ENCODE data around the gene ERP44. TPM values are rescaled to one million over a fixed set of nuclear protein-coding genes. Genes with fewer than 3 reads are reported as not detected.
"Not testable (repeated sequence)": the region's sequence is repeated elsewhere in the genome, so short reads cannot be mapped to it uniquely, and the experiment has no call there.

ERP44 gene
- total and polyA plus RNA-seq, 2 experiments from 2014 or later: 23.8 to 50.5 TPM

GRCh38 chr9:100012279-100012678, 86.5 kb downstream of the ERP44 start:
- H3K27ac ChIP-seq: no peak overlapping the region
- no peaks in the 10 kb centered on the region for H4K20me1 ChIP-seq (ENCODE audit: insufficient read depth)
- DNase-seq: no peak
- TF ChIP-seq EZH2phosphoT487 (IDR thresholded peaks at IDR 0.05; ENCODE audit: insufficient read depth, low read depth): no peak
- no peaks in the 10 kb centered on the region for H3K79me2 ChIP-seq (ENCODE audit: insufficient read depth)
- no peaks in the 10 kb centered on the region for H3K9me3 ChIP-seq (ENCODE audit: low read depth)
- no peak overlapping the region for H3K9ac ChIP-seq
- H3K36me3 ChIP-seq (ENCODE audit: low read depth): no peaks in the 10 kb centered on the region
- no peak overlapping the region for H3K4me2 ChIP-seq (ENCODE audit: unreplicated experiment)
- in situ Hi-C loops (cut with MboI): loop anchor here (25.0 kb wide), 1 partner anchor 750 kb away; no protein-coding TSS in a partner anchor
- no peaks in the 10 kb centered on the region for H3F3A ChIP-seq (ENCODE audit: insufficient read depth)
- H3K9me2 ChIP-seq (ENCODE audit: insufficient read depth): no peaks in the 10 kb centered on the region
- no peak overlapping the region for H3K4me3 ChIP-seq
- H3K27me3 ChIP-seq (replicated peaks; ENCODE audit: insufficient read depth): no peaks in the 10 kb centered on the region
- no peaks in the 10 kb centered on the region for H3K4me1 ChIP-seq (ENCODE audit: insufficient read depth)
- no peak overlapping the region for H2AFZ ChIP-seq

DNA sequence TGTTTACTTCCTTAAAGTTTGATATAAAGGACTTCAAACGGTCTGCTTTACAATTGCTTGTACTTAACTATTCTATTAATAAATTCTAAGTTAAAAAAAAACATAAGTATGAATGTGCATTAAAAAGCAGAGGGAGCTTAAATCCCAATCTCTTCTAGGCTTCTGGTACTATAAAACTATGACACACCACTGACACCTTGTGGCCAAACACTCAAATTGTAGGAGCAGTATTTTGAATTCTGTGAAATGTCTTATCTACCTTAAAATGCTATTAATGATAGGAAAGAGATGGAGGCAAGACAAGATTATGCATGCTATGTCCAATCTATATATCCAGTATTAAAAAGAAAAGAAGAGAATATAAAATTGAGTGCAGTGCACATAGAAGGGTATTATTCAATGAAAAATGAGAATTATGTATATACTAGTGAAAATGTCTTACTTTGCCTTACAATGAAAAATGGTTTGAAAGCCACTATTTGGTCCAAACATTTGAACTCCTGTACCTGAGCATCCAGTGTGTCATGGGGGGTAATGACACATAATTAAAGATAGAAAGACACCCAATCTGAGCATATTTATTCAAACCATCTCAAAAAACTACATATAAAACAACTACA, 87.6 kb downstream of the ERP44 start:
- H3K4me1 ChIP-seq (ENCODE audit: insufficient read depth): no peaks in the 10 kb centered on the region
- H3K9me2 ChIP-seq (ENCODE audit: insufficient read depth): no peaks in the 10 kb centered on the region
- TF ChIP-seq EZH2phosphoT487 (IDR thresholded peaks at IDR 0.05; ENCODE audit: insufficient read depth, low read depth) (no peak), EZH2 (IDR thresholded peaks at IDR 0.05; ENCODE audit: insufficient read depth, poor library complexity, severe bottlenecking) (no peak)
- 0 out of 2 replicates have a peak, but pooled peaks cover 3% of the 10 kb centered on the region for H3K36me3 ChIP-seq (ENCODE audit: low read depth)
- no peaks in the 10 kb centered on the region for H3K79me2 ChIP-seq (ENCODE audit: insufficient read depth)
- no peak overlapping the region for H3K4me2 ChIP-seq (ENCODE audit: unreplicated experiment)
- no peaks in the 10 kb centered on the region for H3K9me3 ChIP-seq (ENCODE audit: low read depth)
- H2AFZ ChIP-seq: no peak overlapping the region
- no peak overlapping the region for H3K27ac ChIP-seq
- peak; percentile 60 for DNase-seq
- no peak overlapping the region for H3K4me3 ChIP-seq
- in situ Hi-C loops (cut with MboI): loop anchor here (25.0 kb wide), 1 partner anchor 749 kb away; no protein-coding TSS in a partner anchor
- 33 to 43% methylated on average over 1 of the region's 1 CpG for WGBS, 2 experiments (ENCODE audit: low coverage in 1 of 2, low lambda C conversion rate in 2 of 2, missing lambda C conversion rate in 2 of 2)
- H4K20me1 ChIP-seq (ENCODE audit: insufficient read depth): no peaks in the 10 kb centered on the region
- no peaks in the 10 kb centered on the region for H3K27me3 ChIP-seq (replicated peaks; ENCODE audit: insufficient read depth)
- H3K9ac ChIP-seq: no peak overlapping the region
- H3F3A ChIP-seq (ENCODE audit: insufficient read depth): no peaks in the 10 kb centered on the region

DNA sequence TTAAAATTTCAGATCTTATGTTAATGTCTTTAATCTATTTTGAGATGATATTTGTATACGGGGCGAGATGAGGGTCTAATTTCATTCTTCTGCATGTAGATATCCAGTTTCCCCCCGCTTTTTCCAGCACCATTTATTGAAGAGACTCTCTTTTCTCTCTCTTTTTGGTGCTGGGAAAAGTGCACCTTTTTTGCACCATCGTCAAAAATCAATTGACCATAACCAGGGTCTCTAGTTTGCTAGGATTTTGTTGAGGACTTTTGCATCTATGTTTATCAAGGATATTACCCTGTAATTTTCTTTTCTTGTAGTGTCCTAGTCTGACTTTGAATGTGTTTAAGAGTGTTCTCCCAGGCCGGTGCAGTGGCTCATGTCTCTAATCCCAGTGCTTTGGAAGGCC, 99.0 kb downstream of the ERP44 start:
- WGBS, 2 experiments (ENCODE audit: low coverage in 1 of 2, low lambda C conversion rate in 2 of 2, missing lambda C conversion rate in 2 of 2): 96 to 97% methylated on average over 5 of the region's 5 CpGs
- no peak for DNase-seq
- no peak overlapping the region for H3K27ac ChIP-seq
- H3K9ac ChIP-seq: no peak overlapping the region
- H3F3A ChIP-seq (ENCODE audit: insufficient read depth): no peaks in the 10 kb centered on the region
- no peak overlapping the region for H3K4me2 ChIP-seq (ENCODE audit: unreplicated experiment)
- H3K4me3 ChIP-seq: no peak overlapping the region
- H4K20me1 ChIP-seq (ENCODE audit: insufficient read depth): no peaks in the 10 kb centered on the region
- TF ChIP-seq EZH2 (IDR thresholded peaks at IDR 0.05; ENCODE audit: insufficient read depth, poor library complexity, severe bottlenecking): no peak
- no peak for TF ChIP-seq EZH2phosphoT487 (IDR thresholded peaks at IDR 0.05; ENCODE audit: insufficient read depth, low read depth)
- H3K36me3 ChIP-seq (ENCODE audit: low read depth): peaks cover 18% of the 10 kb centered on the region
- no peak overlapping the region for H2AFZ ChIP-seq
- no peaks in the 10 kb centered on the region for H3K9me3 ChIP-seq (ENCODE audit: low read depth)
- H3K9me2 ChIP-seq (ENCODE audit: insufficient read depth): no peaks in the 10 kb centered on the region
- no peaks in the 10 kb centered on the region for H3K79me2 ChIP-seq (ENCODE audit: insufficient read depth)
- in situ Hi-C loops (cut with MboI): loop anchor here (25.0 kb wide), 1 partner anchor 737 kb away; no protein-coding TSS in a partner anchor
- no peaks in the 10 kb centered on the region for H3K27me3 ChIP-seq (replicated peaks; ENCODE audit: insufficient read depth)
- no peaks in the 10 kb centered on the region for H3K4me1 ChIP-seq (ENCODE audit: insufficient read depth)

DNA sequence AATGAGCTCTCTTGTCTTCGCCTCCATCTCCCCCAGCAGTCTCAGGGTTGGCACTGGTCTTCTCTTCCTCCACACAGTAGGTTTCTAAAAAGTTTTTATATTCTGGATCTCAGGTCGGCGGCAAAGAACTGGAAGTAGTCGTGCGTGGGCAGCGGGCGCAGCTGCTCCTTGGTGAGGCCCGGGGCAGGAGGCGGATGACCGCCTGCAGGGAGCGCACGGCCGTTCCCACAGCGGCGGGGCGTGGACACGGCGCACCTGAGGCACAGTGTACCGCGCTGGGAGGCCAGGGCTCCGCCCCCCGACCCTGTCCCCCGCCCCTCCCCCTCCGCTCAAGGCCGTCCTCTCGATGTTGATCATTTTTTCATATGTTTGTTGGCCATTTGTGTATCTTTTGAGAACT, 99.9 kb downstream of the ERP44 start:
- Histone ChIP-seq H3K4me3 (no peak overlapping the region), H3K9me2 (ENCODE audit: insufficient read depth) (no peaks in the 10 kb centered on the region), H3K4me1 (ENCODE audit: insufficient read depth) (no peaks in the 10 kb centered on the region), H3K79me2 (ENCODE audit: insufficient read depth) (no peaks in the 10 kb centered on the region), H3K27me3 (replicated peaks; ENCODE audit: insufficient read depth) (no peaks in the 10 kb centered on the region), H3K9me3 (ENCODE audit: low read depth) (no peaks in the 10 kb centered on the region), H3K27ac (no peak overlapping the region), H3K9ac (no peak overlapping the region), H3K4me2 (ENCODE audit: unreplicated experiment) (no peak overlapping the region), H2AFZ (no peak overlapping the region), H3F3A (ENCODE audit: insufficient read depth) (no peaks in the 10 kb centered on the region), H3K36me3 (ENCODE audit: low read depth) (peaks cover 18% of the 10 kb centered on the region), H4K20me1 (ENCODE audit: insufficient read depth) (no peaks in the 10 kb centered on the region)
- DNase-seq: no peak
- 94 to 99% methylated on average over 16 to 26 of the region's 26 CpGs for WGBS, 2 experiments (ENCODE audit: low coverage in 1 of 2, low lambda C conversion rate in 2 of 2, missing lambda C conversion rate in 2 of 2)
- in situ Hi-C loops (cut with MboI): no loop called here
- TF ChIP-seq EZH2 (IDR thresholded peaks at IDR 0.05; ENCODE audit: insufficient read depth, poor library complexity, severe bottlenecking) (no peak), EZH2phosphoT487 (IDR thresholded peaks at IDR 0.05; ENCODE audit: insufficient read depth, low read depth) (no peak)

DNA sequence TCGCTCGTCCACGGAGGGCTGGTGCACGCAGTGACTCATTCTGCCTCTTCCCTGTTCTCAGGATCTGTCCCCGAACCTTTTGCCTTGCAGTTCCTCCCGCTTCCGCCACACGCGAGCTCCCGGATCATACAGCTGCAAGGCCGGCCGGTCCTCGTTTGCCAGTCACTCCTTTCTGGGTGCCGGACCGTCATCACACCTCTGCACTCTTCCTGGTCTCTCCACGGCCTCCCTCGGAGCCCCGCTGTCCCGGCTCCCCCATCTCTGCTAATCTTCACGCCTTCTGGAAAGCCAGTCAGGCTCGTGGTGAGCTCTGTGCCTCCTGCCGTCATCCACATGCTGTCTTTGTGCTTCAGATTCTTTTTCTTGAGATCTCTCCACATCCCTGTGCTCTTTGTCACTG, 100.5 kb downstream of the ERP44 start:
- Histone ChIP-seq H3K4me3 (no peak overlapping the region), H4K20me1 (ENCODE audit: insufficient read depth) (no peaks in the 10 kb centered on the region), H3K27ac (no peak overlapping the region), H2AFZ (no peak overlapping the region), H3K36me3 (ENCODE audit: low read depth) (peaks cover 17% of the 10 kb centered on the region), H3K9me3 (ENCODE audit: low read depth) (no peaks in the 10 kb centered on the region), H3K4me2 (ENCODE audit: unreplicated experiment) (no peak overlapping the region), H3K4me1 (ENCODE audit: insufficient read depth) (no peaks in the 10 kb centered on the region), H3K79me2 (ENCODE audit: insufficient read depth) (no peaks in the 10 kb centered on the region), H3K27me3 (replicated peaks; ENCODE audit: insufficient read depth) (no peaks in the 10 kb centered on the region), H3F3A (ENCODE audit: insufficient read depth) (no peaks in the 10 kb centered on the region), H3K9me2 (ENCODE audit: insufficient read depth) (no peaks in the 10 kb centered on the region), H3K9ac (no peak overlapping the region)
- in situ Hi-C loops (cut with MboI): no loop called here
- no peak for TF ChIP-seq EZH2phosphoT487 (IDR thresholded peaks at IDR 0.05; ENCODE audit: insufficient read depth, low read depth)
- TF ChIP-seq EZH2 (IDR thresholded peaks at IDR 0.05; ENCODE audit: insufficient read depth, poor library complexity, severe bottlenecking): no peak
- DNase-seq: no peak
- WGBS, 2 experiments (ENCODE audit: low coverage in 1 of 2, low lambda C conversion rate in 2 of 2, missing lambda C conversion rate in 2 of 2): 89 to 90% methylated on average over 22 of the region's 22 CpGs

GRCh38 chr9:99990508-99990907, 108.3 kb downstream of the ERP44 start:
- 74 to 79% methylated on average over 2 of the region's 2 CpGs for WGBS, 2 experiments (ENCODE audit: low coverage in 1 of 2, low lambda C conversion rate in 2 of 2, missing lambda C conversion rate in 2 of 2)
- H3K9me2 ChIP-seq (ENCODE audit: insufficient read depth); in situ Hi-C loops (cut with MboI): not testable (repeated sequence)

More at GRCh38 chr9:99990508-99990907, 108.3 kb downstream of the ERP44 start:
- not testable (repeated sequence) for H4K20me1 ChIP-seq (ENCODE audit: insufficient read depth); H3K79me2 ChIP-seq (ENCODE audit: insufficient read depth); DNase-seq; H3K4me3 ChIP-seq; H3K27ac ChIP-seq; H3K4me1 ChIP-seq (ENCODE audit: insufficient read depth); H2AFZ ChIP-seq; H3F3A ChIP-seq (ENCODE audit: insufficient read depth); H3K9me3 ChIP-seq (ENCODE audit: low read depth); H3K4me2 ChIP-seq (ENCODE audit: unreplicated experiment); H3K9ac ChIP-seq; H3K27me3 ChIP-seq (replicated peaks; ENCODE audit: insufficient read depth); H3K36me3 ChIP-seq (ENCODE audit: low read depth)

Measured in GM23248 (cell line).